NCI-H774 (cell line): ENCODE data around the gene TMEM207.
"Not testable (repeated sequence)": the region's sequence is repeated elsewhere in the genome, so short reads cannot be mapped to it uniquely, and the experiment has no call there.

Experiments
- DNase-seq: peaks from one replicate; lab custom pipeline; 2025; lab: John Stamatoyannopoulos, UW

The TMEM207 gene

GRCh38 chr3:190449801-190450200, at the start of gene TMEM207:
Gene TMEM207 (minus strand): TSS chr3:190449901. CDS start chr3:190449809, 92 bp downstream.
- DNase-seq, result no peak

GRCh38 chr3:190499122-190499521, 49.4 kb upstream of the TMEM207 start:
- DNase-seq, result no peak

- DNase-seq, result no peak
Measured at GRCh38 chr3:190498293-190498692, 48.6 kb upstream of the TMEM207 start.

GRCh38 chr3:190497811-190498210, 48.1 kb upstream of the TMEM207 start:
- no peak for DNase-seq

- no peak for DNase-seq
Measured at GRCh38 chr3:190496859-190497258, 47.2 kb upstream of the TMEM207 start.

- no peak for DNase-seq
Measured at GRCh38 chr3:190495796-190496195, 46.1 kb upstream of the TMEM207 start.

GRCh38 chr3:190495354-190495753, 45.7 kb upstream of the TMEM207 start:
- no peak for DNase-seq

GRCh38 chr3:190494907-190495306, 45.2 kb upstream of the TMEM207 start:
- DNase-seq, result no peak

- DNase-seq, result no peak
Measured at GRCh38 chr3:190492966-190493365, 43.3 kb upstream of the TMEM207 start.

- DNase-seq, result no peak
Measured at GRCh38 chr3:190492129-190492528, 42.4 kb upstream of the TMEM207 start.

GRCh38 chr3:190491533-190492054, 41.9 kb upstream of the TMEM207 start:
- no peak for DNase-seq

- no peak for DNase-seq
Measured at GRCh38 chr3:190486908-190487607, 37.4 kb upstream of the TMEM207 start.

- DNase-seq, result no peak
Measured at GRCh38 chr3:190486533-190486864, 36.8 kb upstream of the TMEM207 start.

GRCh38 chr3:190485830-190486532, 36.3 kb upstream of the TMEM207 start:
- peak; percentile 43 for DNase-seq

- DNase-seq, result no peak
Measured at GRCh38 chr3:190481779-190482178, 32.1 kb upstream of the TMEM207 start.

GRCh38 chr3:190473261-190473660, 23.6 kb upstream of the TMEM207 start:
- not testable (repeated sequence) for DNase-seq

GRCh38 chr3:190467922-190468321, 18.2 kb upstream of the TMEM207 start:
- no peak for DNase-seq

GRCh38 chr3:190458040-190458439, 8.3 kb upstream of the TMEM207 start:
- DNase-seq, result no peak

GRCh38 chr3:190456770-190457169, 7.1 kb upstream of the TMEM207 start:
- DNase-seq, result no peak

GRCh38 chr3:190455828-190456227, 6.1 kb upstream of the TMEM207 start:
- no peak for DNase-seq

GRCh38 chr3:190448256-190448655, 1.4 kb downstream of the TMEM207 start:
- no peak for DNase-seq

GRCh38 chr3:190446573-190447279, 3.0 kb downstream of the TMEM207 start:
- DNase-seq, result no peak
